ENCODE results near the gene ATXN2.
"Not testable (repeated sequence)": the region's sequence is repeated elsewhere in the genome, so short reads cannot be mapped to it uniquely, and the experiment has no call there.

Gene ATXN2

DNA sequence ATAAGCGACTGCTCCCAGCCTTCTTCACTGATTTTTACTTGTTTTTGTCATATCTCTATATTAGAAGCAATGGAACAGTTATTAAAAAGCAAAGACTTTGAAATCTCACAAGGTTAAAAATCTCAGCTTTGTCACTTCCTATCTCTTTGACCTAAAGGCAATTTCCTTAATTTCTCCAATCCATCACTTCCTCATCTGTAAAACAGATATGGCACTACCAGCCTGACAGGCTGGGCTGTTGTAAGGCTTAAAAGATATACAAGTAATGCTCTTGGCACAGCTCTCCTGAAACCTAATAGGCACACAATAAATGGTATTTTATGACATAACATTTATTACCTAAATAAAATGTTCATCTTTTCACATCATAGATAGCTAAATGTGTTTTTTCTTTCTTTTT is 25.6 kb downstream of the ATXN2 start:
- DNase-seq (ENCODE audit: low spot score) (no peak), FAIRE-seq (no peak)

- FAIRE-seq (peak; percentile 85), DNase-seq (ENCODE audit: low spot score) (peak; percentile 76)
These were observed 28.8 kb downstream of the ATXN2 start for GRCh38 chr12:111570084-111570961.

GRCh38 chr12:111569363-111570083 is 29.6 kb downstream of the ATXN2 start:
- no peak for FAIRE-seq

GRCh38 chr12:111560844-111561243 is 38.3 kb downstream of the ATXN2 start:
- not testable (repeated sequence) for FAIRE-seq; DNase-seq (ENCODE audit: low spot score)

More at GRCh38 chr12:111569363-111570083, 29.6 kb downstream of the ATXN2 start:
- DNase-seq (ENCODE audit: low spot score): no peak

- DNase-seq (ENCODE audit: low spot score) (peak; percentile 8), FAIRE-seq (no peak)
These were observed 41.1 kb downstream of the ATXN2 start for GRCh38 chr12:111558107-111558376.

- FAIRE-seq (peak; percentile 85), DNase-seq (ENCODE audit: low spot score) (peak; percentile 39)
These were observed 41.6 kb downstream of the ATXN2 start for GRCh38 chr12:111557271-111558106.

DNA sequence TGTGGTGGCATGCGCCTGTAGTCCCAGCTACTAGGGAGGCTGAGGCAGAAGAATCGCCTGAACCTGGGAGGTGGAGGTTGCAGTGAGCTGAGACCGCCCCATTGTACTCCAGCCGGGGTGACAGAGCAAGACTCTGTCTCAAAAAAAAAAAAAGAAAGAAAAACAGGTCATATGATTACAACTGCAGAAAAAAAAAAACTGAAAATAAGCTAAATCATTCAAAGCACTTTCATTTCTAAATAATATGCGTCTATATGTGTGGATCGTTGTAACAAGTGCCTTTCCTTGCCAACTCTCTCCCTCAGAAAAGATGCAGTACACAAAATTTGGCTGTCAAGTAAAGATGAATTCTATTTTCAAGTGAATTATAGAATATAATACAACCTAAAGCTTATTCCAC is 42.4 kb downstream of the ATXN2 start:
- FAIRE-seq: no peak

DNA sequence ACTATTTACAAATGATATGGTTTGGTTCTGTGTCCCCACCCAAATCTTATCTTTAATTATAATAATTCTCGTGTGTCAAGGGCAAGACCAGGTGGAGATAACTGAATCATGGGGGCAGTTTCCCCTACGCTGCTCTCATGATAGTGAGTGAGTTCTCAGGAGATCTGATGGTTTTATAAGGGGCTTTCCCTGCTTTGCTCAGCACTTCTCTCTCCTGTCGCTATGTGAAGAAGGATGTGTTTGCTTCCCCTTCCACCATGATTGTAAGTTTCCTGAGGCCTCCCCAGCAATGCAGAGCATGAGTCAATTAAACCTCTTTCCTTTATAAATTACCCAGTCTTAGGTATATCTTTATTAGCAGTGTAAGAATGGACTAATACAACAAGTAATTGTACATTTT is 43.8 kb downstream of the ATXN2 start:
- FAIRE-seq; DNase-seq (ENCODE audit: low spot score): not testable (repeated sequence)

More for the DNA sequence above, 42.4 kb downstream of the ATXN2 start:
- no peak for DNase-seq (ENCODE audit: low spot score)

DNA sequence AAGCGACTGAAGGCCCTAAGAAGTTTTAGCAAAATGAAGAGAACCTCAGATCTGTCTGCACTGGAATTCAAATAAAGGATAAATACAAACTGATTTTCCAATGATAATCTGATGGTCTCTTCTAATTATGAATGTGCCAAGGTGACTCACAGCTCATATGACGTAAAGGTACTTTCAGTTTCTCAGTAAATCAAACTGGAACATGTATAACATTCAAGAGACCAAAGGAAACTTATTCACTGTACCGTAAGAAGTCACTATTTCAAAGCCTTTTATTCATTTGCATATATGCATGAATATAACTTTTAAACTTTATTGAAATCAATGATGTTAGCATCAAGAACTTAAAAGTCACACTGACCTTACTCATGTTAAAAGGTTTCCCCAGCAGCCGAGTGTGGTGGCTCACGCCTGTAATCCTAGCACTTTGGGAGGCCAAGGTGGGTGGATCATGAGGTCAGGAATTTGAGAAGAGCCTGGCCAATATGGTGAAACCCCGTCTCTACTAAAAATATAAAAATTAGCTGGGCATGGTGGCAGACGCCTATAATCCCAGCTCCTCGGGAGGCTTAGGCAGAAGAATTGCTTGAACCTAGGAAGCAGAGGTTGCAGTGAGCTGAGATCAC is 52.2 kb downstream of the ATXN2 start:
- DNase-seq (ENCODE audit: low spot score) (no peak), FAIRE-seq (no peak)

DNA sequence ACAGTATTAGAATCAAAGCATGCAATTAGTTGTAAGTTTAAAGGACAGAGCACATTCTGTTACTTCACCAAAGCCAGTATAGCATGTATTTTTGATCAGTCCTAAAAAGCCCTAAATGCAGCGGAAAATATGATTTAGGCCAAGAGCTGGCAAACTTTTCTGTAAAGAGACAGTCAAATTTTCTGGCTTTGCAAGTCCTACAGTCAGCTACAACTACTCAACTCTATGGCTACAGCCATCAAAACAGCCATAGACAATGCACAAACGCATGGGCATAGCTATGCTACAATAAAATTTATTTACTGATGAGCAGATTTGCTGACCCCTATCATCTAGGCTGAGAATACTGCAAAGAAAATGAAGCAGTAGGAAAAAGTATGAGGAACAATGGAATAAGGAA is 52.9 kb downstream of the ATXN2 start:
- DNase-seq (ENCODE audit: low spot score) (no peak), FAIRE-seq (no peak)

DNA sequence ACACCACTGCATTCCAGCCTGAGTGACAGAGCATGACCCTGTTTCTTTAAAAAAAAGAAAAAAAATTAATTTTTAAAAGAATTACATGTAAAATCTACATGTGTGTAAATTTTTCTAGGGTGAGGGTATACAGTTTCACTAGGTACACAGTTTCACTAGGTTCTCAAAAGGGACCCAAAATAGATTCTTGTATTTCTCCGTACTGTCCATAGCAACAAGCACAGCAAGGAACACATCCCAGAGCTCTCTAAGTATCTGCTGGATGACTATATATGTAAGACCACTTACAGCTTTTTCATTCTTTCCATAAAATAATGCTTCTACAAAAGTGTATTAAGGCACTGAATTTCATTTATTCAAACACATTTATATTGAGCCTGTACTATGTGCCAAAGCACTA is 55.1 kb downstream of the ATXN2 start:
- DNase-seq (ENCODE audit: low spot score) (no peak), FAIRE-seq (no peak)

DNA sequence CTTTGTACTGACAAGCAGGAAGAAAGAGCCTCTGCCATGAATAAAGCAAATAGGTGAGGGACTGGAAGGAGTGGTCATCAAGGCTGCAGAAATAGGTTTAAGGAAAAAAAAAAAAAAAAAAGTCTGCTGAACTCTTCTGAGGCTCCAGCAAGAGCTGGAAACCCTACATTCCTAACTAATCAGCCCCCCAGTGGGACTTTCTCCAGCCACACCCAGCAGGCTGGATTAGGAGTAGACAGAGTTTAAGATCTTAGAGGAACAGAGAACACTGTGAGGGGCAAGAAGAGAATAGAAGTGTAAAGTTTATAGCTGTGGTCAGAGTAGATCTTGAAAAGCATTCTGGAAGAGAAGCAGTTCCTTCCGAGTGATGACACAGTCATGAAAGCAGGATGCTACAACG is 66.4 kb downstream of the ATXN2 start:
- FAIRE-seq (no peak), DNase-seq (ENCODE audit: low spot score) (no peak)

DNA sequence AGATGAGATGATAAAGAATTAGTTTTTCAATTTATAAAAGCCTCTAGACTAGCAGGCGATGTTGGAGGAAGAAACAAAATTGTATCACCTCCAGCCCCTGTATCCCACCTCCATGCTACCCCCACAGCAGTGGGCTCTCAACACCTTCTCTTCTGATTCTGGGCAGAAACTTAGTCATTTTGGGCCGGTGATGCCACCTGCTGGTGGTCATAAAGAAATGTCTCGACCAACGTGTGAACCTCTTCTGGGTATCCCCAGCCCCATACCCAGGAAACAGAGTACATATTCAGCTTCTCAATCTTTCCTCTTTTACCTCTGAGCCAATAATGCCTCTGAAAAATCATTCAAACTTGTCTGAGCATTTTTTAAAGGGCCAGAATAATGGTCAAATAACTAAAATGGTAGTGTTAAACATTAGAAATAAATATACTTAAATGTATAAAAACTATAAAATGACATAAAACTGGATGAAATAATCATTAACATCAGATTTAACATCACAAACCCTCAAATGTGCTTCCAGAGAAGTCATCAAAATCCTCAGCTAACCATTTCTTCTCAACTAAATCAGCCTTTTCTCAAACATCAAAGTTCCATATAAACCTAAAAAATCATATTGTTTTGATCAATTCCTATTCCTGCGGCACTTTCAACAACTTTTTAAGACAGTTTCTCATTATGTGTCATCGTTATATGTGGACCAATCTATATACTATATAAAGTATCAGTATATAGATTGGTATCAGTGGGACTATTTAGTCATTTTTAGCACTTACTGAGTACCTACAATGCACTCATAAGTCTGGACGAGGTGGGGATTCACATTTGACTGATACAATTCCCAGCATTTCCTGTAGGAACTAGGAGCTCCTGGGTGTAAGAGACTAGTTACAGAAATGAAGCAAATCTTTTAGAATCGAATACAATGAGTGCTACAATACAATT is 69.4 kb downstream of the ATXN2 start:
- peak; percentile 53 for DNase-seq (ENCODE audit: low spot score)
- no peak for FAIRE-seq

- DNase-seq (ENCODE audit: low spot score) (no peak), FAIRE-seq (no peak)
These were observed 75.4 kb downstream of the ATXN2 start for GRCh38 chr12:111523587-111524167.

DNA sequence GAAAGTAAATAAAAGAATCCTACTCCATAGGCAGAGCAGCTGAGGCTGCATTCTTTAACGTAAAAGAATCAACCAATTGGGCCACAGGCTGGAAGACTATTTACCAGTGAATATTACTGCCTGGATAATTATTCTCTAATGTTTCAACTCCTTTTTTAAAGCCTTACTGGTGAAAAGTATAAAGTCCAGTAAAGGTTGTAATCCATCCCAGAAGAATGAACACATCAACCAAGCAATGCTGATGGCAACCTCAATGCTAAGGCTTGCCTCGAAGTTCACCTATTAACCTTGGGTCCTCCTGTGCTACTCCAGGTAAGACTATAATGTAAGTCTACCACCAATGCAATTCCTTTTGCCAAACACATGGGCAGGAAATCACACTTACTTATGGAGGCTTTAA is 77.3 kb downstream of the ATXN2 start:
- DNase-seq (ENCODE audit: low spot score) (no peak), FAIRE-seq (no peak)

GRCh38 chr12:111519937-111520336 is 79.2 kb downstream of the ATXN2 start:
- DNase-seq (ENCODE audit: low spot score): no peak
- FAIRE-seq: no peak

DNA sequence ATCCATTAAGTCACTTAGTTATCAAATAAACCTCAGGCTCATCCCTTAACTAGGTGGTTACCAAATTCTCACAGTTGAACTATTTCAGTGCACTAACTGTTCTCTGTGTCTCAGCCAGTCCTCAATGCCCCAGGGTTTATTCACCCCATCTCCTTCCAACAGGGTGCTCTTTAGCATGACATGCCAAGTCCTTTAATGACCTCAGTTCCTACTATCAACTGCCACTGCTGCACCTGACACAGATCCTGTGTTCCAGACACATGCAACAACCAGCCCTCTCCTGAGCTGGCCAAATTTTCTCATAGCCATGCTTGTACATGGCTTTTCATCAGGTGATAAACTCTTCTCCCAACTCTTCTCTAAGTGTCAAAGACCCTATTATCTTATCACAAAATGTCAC is 80.0 kb downstream of the ATXN2 start:
- FAIRE-seq: no peak

DNA sequence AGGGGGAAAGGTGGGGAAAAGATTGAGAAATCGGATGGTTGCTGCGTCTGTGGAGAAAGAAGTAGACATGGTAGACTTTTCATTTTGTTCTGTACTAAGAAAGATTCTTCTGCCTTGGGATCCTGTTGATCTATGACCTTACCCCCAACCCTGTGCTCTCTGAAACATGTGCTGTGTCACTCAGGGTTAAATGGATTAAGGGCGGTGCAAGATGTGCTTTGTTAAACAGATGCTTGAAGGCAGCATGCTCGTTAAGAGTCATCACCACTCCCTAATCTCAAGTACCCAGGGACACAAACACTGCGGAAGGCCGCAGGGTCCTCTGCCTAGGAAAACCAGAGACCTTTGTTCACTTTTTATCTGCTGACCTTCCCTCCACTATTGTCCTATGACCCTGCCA is 91.4 kb downstream of the ATXN2 start:
- not testable (repeated sequence) for FAIRE-seq; DNase-seq (ENCODE audit: low spot score)

More for the DNA sequence above, 80.0 kb downstream of the ATXN2 start:
- no peak for DNase-seq (ENCODE audit: low spot score)

DNA sequence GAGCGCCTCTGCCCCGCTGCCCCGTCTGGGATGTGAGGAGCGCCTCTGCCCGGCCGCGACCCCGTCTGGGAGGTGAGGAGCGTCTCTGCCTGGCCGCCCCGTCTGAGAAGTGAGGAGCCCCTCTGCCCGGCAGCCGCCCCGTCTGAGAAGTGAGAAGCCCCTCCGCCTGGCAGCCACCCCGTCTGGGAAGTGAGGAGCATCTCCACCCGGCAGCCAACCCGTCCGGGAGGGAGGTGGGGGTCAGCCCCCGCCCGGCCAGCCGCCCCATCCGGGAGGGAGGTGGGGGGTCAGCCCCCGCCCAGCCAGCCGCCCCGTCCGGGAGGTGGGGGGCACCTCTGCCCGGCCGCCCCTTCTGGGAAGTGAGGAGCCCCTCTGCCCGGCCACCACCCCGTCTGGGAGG is 91.9 kb downstream of the ATXN2 start:
- FAIRE-seq; DNase-seq (ENCODE audit: low spot score): not testable (repeated sequence)

DNA sequence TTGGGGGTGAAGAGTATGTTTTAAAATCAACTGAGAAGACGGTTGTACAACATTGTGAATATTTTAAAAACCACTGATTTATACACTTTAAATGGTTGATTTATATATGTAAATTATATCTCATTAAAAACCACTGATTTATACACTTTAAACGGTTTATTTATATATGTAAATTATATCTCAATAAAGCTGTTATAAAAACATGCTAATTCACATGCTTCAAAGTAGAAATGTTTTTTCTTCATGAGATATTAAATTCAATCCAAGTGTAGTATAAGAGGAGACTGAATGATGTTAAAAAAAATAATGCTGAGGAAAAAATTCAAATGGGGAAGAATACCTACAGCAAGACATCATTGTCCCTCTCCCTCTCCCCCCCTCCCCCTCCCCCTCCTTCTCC is 92.9 kb downstream of the ATXN2 start:
- no peak for DNase-seq (ENCODE audit: low spot score)
- FAIRE-seq: no peak
